ENCODE measurements around the gene TNFSF13. TPM values are rescaled to one million over a fixed set of nuclear protein-coding genes. Genes with fewer than 3 reads are reported as not detected.

TNFSF13 gene
- total and polyA plus RNA-seq, 2 of the 8 experiments (the other 6 are each of a cell fraction or from before 2014, with no cell fraction given): 2.1 to 2.6 TPM

DNA sequence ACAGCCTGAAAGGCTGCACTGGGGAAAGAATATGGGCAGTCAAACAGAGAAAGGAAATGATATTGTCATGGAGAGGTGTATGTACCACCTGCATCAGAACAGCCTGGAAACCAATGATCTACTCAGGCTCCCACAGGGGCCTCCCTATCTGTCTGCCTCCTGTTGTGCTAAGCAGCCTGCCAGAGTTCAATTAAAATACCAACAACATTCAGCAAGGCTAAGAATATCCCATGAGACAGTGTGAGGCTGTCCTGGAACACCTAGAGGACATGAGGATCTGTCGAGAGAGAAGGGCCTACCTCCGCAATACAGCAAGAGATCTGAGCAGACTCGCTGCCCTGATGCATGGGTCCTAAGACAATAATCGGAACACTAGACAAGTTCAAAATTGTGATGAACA lies 47.7 kb downstream of the TNFSF13 start (continued):
- TF ChIP-seq HDAC2 (IDR thresholded peaks at IDR 0.05; ENCODE audit: borderline replicate concordance in 1 of 2, low read depth in 2 of 2, low read length in 2 of 2): no peak
- TF ChIP-seq KDM5A (IDR thresholded peaks at IDR 0.05; ENCODE audit: low read length): no peak
- TF ChIP-seq TEAD4 (IDR thresholded peaks at IDR 0.05; ENCODE audit: low read depth, low read length): no peak
- TF ChIP-seq RAD21 (IDR thresholded peaks at IDR 0.05 in 1 of 2, conservative IDR thresholded peaks at IDR 0.05 in 1 of 2; ENCODE audit: low read depth in 2 of 2, low read length in 2 of 2): no peak

Measured in H1 (cell line).